Neuronal stem cell (in vitro differentiated cells): ENCODE data around the gene CHN1.
A peak's percentile ranks its signal among the peaks of the same experiment; 100 is the strongest.

Experiments used
- DNase-seq: peaks from one replicate; pipeline ENCODE4 v3.0.0-alpha.2; 2013; ENCODE audit warnings: low spot score
- H2AFZ ChIP-seq: one replicate; pipeline ENCODE4 v1.6.1; 2013; ENCODE audit warnings: mild to moderate bottlenecking, low read length, inconsistent platforms
- H2AK5ac ChIP-seq: 2 replicates; pipeline ENCODE4 v1.6.1; 2013; ENCODE audit warnings: low read depth, mild to moderate bottlenecking, inconsistent platforms, low read length, moderate library complexity, mixed read lengths
- H2BK120ac ChIP-seq: 2 replicates; pipeline ENCODE4 v1.6.1; 2013; ENCODE audit warnings: low read depth, mild to moderate bottlenecking, inconsistent platforms, low read length, moderate library complexity, mixed read lengths
- H2BK12ac ChIP-seq: one replicate; pipeline ENCODE4 v1.6.1; 2013; ENCODE audit warnings: low read length, inconsistent platforms
- H2BK15ac ChIP-seq: 2 replicates; pipeline ENCODE4 v1.6.1; 2013; ENCODE audit warnings: mild to moderate bottlenecking, low read length, inconsistent platforms, mixed read lengths
- H2BK5ac ChIP-seq: one replicate; pipeline ENCODE4 v1.6.1; 2013; ENCODE audit warnings: inconsistent platforms, mild to moderate bottlenecking, low read length, moderate library complexity
- H3K14ac ChIP-seq: one replicate; pipeline ENCODE4 v1.6.1; 2013; ENCODE audit warnings: low read length, inconsistent platforms
- H3K18ac ChIP-seq: 2 replicates; pipeline ENCODE4 v1.6.1; 2013; ENCODE audit warnings: low read length, inconsistent platforms
- H3K23ac ChIP-seq: 2 replicates; pipeline ENCODE4 v1.6.1; 2013; ENCODE audit warnings: low read depth, mild to moderate bottlenecking, mixed read lengths, low read length, inconsistent platforms; ENCODE audit not compliant: poor library complexity
- H3K27ac ChIP-seq: replicated peaks from 3 replicates; pipeline ENCODE4 v1.5.1; 2013; ENCODE audit warnings: low read length, inconsistent platforms
- H3K27me3 ChIP-seq, 3 experiments: 2 replicates each; pipeline ENCODE4 v1.6.1; 2013; ENCODE audit warnings: low read length in 3 of 3, mild to moderate bottlenecking in 2 of 3, inconsistent platforms in 1 of 3, low read depth in 1 of 3, mixed read lengths in 1 of 3, moderate library complexity in 1 of 3; ENCODE audit not compliant: control insufficient read depth in 3 of 3, insufficient read depth in 3 of 3
- H3K36me3 ChIP-seq, 2 donors: replicated peaks in 1 of 2; 2 replicates each; pipeline ENCODE4 v1.6.1; 2013; ENCODE audit warnings: low read length in 2 of 2; ENCODE audit not compliant: control insufficient read depth in 2 of 2, insufficient read depth in 2 of 2
- H3K4ac ChIP-seq: 2 replicates; pipeline ENCODE4 v1.6.1; 2013; ENCODE audit warnings: inconsistent platforms, mild to moderate bottlenecking, low read length, moderate library complexity
- H3K4me1 ChIP-seq, 2 donors: 1 replicate in 1 of 2; 2 replicates in 1 of 2; pipeline ENCODE4 v1.6.1; 2013; ENCODE audit warnings: low read length in 2 of 2, low read depth in 1 of 2; ENCODE audit not compliant: control insufficient read depth in 2 of 2, insufficient read depth in 1 of 2
- H3K4me2 ChIP-seq: one replicate; pipeline ENCODE4 v1.6.1; 2013; ENCODE audit warnings: mild to moderate bottlenecking, low read length, inconsistent platforms; ENCODE audit not compliant: insufficient read depth, poor library complexity, severe bottlenecking
- H3K4me3 ChIP-seq, 2 donors: 2 replicates each; pipeline ENCODE4 v1.5.1; 2013; ENCODE audit warnings: low read length in 2 of 2, mild to moderate bottlenecking in 2 of 2, inconsistent platforms in 1 of 2, moderate library complexity in 1 of 2
- H3K79me1 ChIP-seq: one replicate; pipeline ENCODE4 v1.6.1; 2013; ENCODE audit warnings: low read depth, mild to moderate bottlenecking, inconsistent platforms, low read length, moderate library complexity
- H3K9ac ChIP-seq: one replicate; pipeline ENCODE4 v1.6.1; 2013; ENCODE audit warnings: mild to moderate bottlenecking, low read depth, low read length, inconsistent platforms; ENCODE audit not compliant: poor library complexity
- H3K9me3 ChIP-seq, 2 donors: replicated peaks in 1 of 2; 2 replicates each; pipeline versions ENCODE3 to v1.6.1; 2013; ENCODE audit warnings: low read length in 2 of 2, mild to moderate bottlenecking in 2 of 2, inconsistent platforms in 1 of 2, low read depth in 1 of 2, mixed read lengths in 1 of 2, moderate library complexity in 1 of 2; ENCODE audit not compliant: control insufficient read depth in 2 of 2, insufficient read depth in 1 of 2
- H4K8ac ChIP-seq: one replicate; pipeline ENCODE4 v1.6.1; 2013; ENCODE audit warnings: low read depth, mild to moderate bottlenecking, inconsistent platforms, low read length, moderate library complexity
- H4K91ac ChIP-seq: one replicate; pipeline ENCODE4 v1.6.1; 2013; ENCODE audit warnings: low read length, low read depth, mild to moderate bottlenecking, inconsistent platforms; ENCODE audit not compliant: poor library complexity
- WGBS, 2 donors: extraction: QIAGEN DNeasy Blood & Tissue Kit; methylation state at CpG; one replicate each; pipeline ENCODE4 v1.1.7; 2013; ENCODE audit warnings: missing lambda C conversion rate in 2 of 2, mixed read lengths in 1 of 2; ENCODE audit not compliant: insufficient read length in 2 of 2, insufficient replicate concordance in 1 of 2; ENCODE audit errors: extremely low coverage in 2 of 2; 5-methylcytosine and 5-hydroxymethylcytosine counted together

CHN1 gene

GRCh38 chr2:174780191-174780840 lies 224.9 kb downstream of the CHN1 start:
- WGBS, 2 donors = no CpG with 5 or more reads among the region's 5 CpGs

GRCh38 chr2:174779361-174779928 lies 225.7 kb downstream of the CHN1 start:
- no peak overlapping the region for H2AK5ac ChIP-seq
- peaks cover 11 to 16% of the 10 kb centered on the region in 2 donors for H3K4me1 ChIP-seq
- no peak overlapping the region for H2BK12ac ChIP-seq
- H2AFZ ChIP-seq = no peak overlapping the region
- H2BK5ac ChIP-seq = no peak overlapping the region
- no peak overlapping the region for H4K8ac ChIP-seq
- no peak overlapping the region for H3K27ac ChIP-seq
- H3K4ac ChIP-seq = no peak overlapping the region
- no peak overlapping the region for H2BK120ac ChIP-seq
- H3K36me3 ChIP-seq = no peaks in the 10 kb centered on the region
- H3K9ac ChIP-seq = no peak overlapping the region
- H3K27me3 ChIP-seq = no peaks in the 10 kb centered on the region
- no CpG with 5 or more reads among the region's 5 CpGs for WGBS, 2 donors
- no peak for DNase-seq
- no peak overlapping the region for H2BK15ac ChIP-seq
- H3K4me2 ChIP-seq = no peak overlapping the region
- no peaks in the 10 kb centered on the region for H3K9me3 ChIP-seq
- no peak overlapping the region for H3K23ac ChIP-seq
- no peak overlapping the region for H3K18ac ChIP-seq
- H4K91ac ChIP-seq = no peak overlapping the region
- no peak overlapping the region for H3K4me3 ChIP-seq
- H3K79me1 ChIP-seq = no peaks in the 10 kb centered on the region
- H3K14ac ChIP-seq = no peak overlapping the region

More at GRCh38 chr2:174780191-174780840, 224.9 kb downstream of the CHN1 start:
- Histone ChIP-seq H3K4me2 (no peak overlapping the region), H3K9ac (no peak overlapping the region), H2BK120ac (no peak overlapping the region), H3K23ac (no peak overlapping the region), H2AK5ac (no peak overlapping the region), H3K4me1 (peaks cover 11 to 16% of the 10 kb centered on the region in 2 donors), H3K18ac (no peak overlapping the region), H3K14ac (no peak overlapping the region), H2BK12ac (no peak overlapping the region), H3K9me3 (no peaks in the 10 kb centered on the region), H3K4me3 (no peak overlapping the region), H3K36me3 (no peaks in the 10 kb centered on the region), H3K4ac (no peak overlapping the region), H3K27ac (no peak overlapping the region), H3K27me3 (no peaks in the 10 kb centered on the region), H4K91ac (no peak overlapping the region), H3K79me1 (no peaks in the 10 kb centered on the region), H2AFZ (no peak overlapping the region), H4K8ac (no peak overlapping the region), H2BK15ac (no peak overlapping the region), H2BK5ac (no peak overlapping the region)
- no peak for DNase-seq

- Histone ChIP-seq H2BK5ac (peak overlapping the region; percentile 16), H3K27ac (no peak overlapping the region), H3K4me1 (peaks cover 11 to 17% of the 10 kb centered on the region in 2 donors), H3K36me3 (no peaks in the 10 kb centered on the region), H3K4ac (no peak overlapping the region), H2BK15ac (no peak overlapping the region), H4K91ac (no peak overlapping the region), H3K14ac (no peak overlapping the region), H2AFZ (no peak overlapping the region), H2BK12ac (no peak overlapping the region), H2AK5ac (peak overlapping the region; percentile 36), H2BK120ac (no peak overlapping the region), H3K23ac (no peak overlapping the region), H3K4me3 (no peak overlapping the region), H3K9me3 (no peaks in the 10 kb centered on the region), H4K8ac (no peak overlapping the region), H3K4me2 (no peak overlapping the region), H3K79me1 (no peaks in the 10 kb centered on the region), H3K9ac (no peak overlapping the region), H3K18ac (peak overlapping the region; percentile 12), H3K27me3 (no peaks in the 10 kb centered on the region)
- no peak for DNase-seq
- no CpG with 5 or more reads among the region's 13 CpGs for WGBS, 2 donors
These were observed 226.8 kb downstream of the CHN1 start for GRCh38 chr2:174778085-174778981.
